Left cardiac atrium (tissue), 4 donors: ENCODE measurements around the gene UGT1A8. TPM values are rescaled to one million over a fixed set of nuclear protein-coding genes. Genes with fewer than 3 reads are reported as not detected.

Experiments
- ATAC-seq, 2 donors: fragments of 200-7000 bp; cut with Tn5 transposase; one replicate each; pipeline ENCODE4 v1.9.1; 2020; ENCODE audit warnings: mild to moderate bottlenecking in 2 of 2, moderate library complexity in 2 of 2
- DNase-seq: peaks from one replicate; pipeline ENCODE4 v3.0.0-alpha.2; 2020
- intact Hi-C, 2 donors: fragments of 100-400 bp; cut with DNase I; formaldehyde crosslinking; loops; one replicate each; pipeline versions ENCODE4 v1.14.1 to v1.15.1; 2022 to 2023
- total RNA-seq, 2 donors: library from RNA; stranded (reverse); fragmentation: NEBNext Ultra II Directional; extraction: Animal tissue kit (Norgen Biotek cat#: 25700); gene quantifications; one replicate each; pipeline ENCODE4 v1.2.1, GENCODE V29; 2021
- donor health status: DM: no; HTN: yes; CAD: no.
- donor health status: DM: no; HTN: yes; CAD: no; lungs with severe emphysema.
- donor health status: DM: yes; HTN: yes; CAD: no.
- donor health status: Dilated cardiomyopathy.

The UGT1A8 gene
- total RNA-seq, 2 donors from 2014 or later: not detected

- no peak for DNase-seq
- intact Hi-C loops: no loop called here
Observed at GRCh38 chr2:233822101-233822771, 204.8 kb downstream of the UGT1A8 start.

More at GRCh38 chr2:233822101-233822771, 204.8 kb downstream of the UGT1A8 start:
- no peak for ATAC-seq

Other genes starting within 250 kb of the UGT1A8 start
- gene USP40, start 50.9 kb upstream of the UGT1A8 start, total RNA-seq: 10 to 100 TPM; 14.5 to 17.1 TPM
- gene UGT1A10, start 18.8 kb downstream of the UGT1A8 start, total RNA-seq: not detected
- gene UGT1A9, start 54.3 kb downstream of the UGT1A8 start, total RNA-seq: under 1 TPM in 1 of 2 donors, not detected in 1; 0.12 TPM
- not detected for gene UGT1A7, start 64.3 kb downstream of the UGT1A8 start, total RNA-seq
- not detected for gene UGT1A6, start 75.3 kb downstream of the UGT1A8 start, total RNA-seq
- gene UGT1A5, start 95.3 kb downstream of the UGT1A8 start, total RNA-seq: not detected
- gene UGT1A4, start 101.1 kb downstream of the UGT1A8 start, total RNA-seq: not detected
- not detected for gene UGT1A3, start 111.4 kb downstream of the UGT1A8 start, total RNA-seq
- not detected for gene UGT1A1, start 142.6 kb downstream of the UGT1A8 start, total RNA-seq
- not detected for gene MROH2A, start 160.7 kb downstream of the UGT1A8 start, total RNA-seq
- 1 to 10 TPM in 1 of 2 donors, not detected in 1; 1.1 TPM for gene HJURP, start 236.9 kb downstream of the UGT1A8 start, total RNA-seq